GM21576 (cell line): ENCODE data around the gene UBAC2.
"Not testable (repeated sequence)": the region's sequence is repeated elsewhere in the genome, so short reads cannot be mapped to it uniquely, and the experiment has no call there.

Experiments used
- ATAC-seq: cut with Tn5 transposase; IDR thresholded peaks from one replicate; pipeline ENCODE4 v1.9.1; 2021; ENCODE audit warnings: mild to moderate bottlenecking, moderate library complexity; ENCODE audit not compliant: unreplicated experiment

The UBAC2 gene

GRCh38 chr13:99405966-99406365, 205.3 kb downstream of the UBAC2 start:
- ATAC-seq = no peak

- ATAC-seq = no peak
Observed at GRCh38 chr13:99406799-99407201, 206.1 kb downstream of the UBAC2 start.

DNA sequence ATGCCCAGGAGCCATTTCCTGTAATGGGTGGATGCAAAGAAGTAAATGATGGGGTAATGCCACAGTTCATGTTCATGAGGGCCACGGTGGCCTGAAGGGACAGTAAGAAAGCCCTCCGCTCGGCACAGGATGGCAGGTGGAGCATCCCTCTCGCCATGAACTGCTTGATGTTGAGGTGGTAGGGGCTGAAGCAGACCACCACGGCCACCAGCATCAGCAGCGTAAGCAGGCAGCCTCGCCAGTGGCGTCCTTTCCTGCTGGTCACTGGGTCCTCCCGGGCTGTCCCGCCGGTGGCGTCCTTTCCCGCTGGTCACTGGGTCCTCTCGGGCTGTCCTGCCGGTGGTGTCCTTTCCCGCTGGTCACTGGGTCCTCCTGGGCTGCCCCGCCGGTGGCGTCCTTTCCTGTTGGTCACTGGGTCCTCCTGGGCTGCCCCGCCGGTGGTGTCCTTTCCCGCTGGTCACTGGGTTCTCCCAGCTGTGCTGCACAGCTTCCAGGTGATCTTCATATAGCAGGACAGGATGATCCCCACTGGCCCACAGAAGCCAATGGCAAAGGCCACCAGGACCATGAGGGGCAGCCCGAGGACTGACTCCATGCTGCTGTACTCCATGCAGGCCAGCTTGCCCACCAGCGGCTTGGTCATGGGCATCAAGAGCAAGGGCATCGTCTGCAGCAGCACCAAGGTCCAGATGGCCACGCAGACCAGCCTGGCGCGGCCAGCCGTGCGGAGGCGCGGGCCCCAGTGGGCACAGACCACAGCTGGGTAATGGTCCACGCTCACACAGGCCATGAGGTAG, 207.4 kb downstream of the UBAC2 start:
- ATAC-seq = no peak

GRCh38 chr13:99408703-99409000, 208.0 kb downstream of the UBAC2 start:
- no peak for ATAC-seq

DNA sequence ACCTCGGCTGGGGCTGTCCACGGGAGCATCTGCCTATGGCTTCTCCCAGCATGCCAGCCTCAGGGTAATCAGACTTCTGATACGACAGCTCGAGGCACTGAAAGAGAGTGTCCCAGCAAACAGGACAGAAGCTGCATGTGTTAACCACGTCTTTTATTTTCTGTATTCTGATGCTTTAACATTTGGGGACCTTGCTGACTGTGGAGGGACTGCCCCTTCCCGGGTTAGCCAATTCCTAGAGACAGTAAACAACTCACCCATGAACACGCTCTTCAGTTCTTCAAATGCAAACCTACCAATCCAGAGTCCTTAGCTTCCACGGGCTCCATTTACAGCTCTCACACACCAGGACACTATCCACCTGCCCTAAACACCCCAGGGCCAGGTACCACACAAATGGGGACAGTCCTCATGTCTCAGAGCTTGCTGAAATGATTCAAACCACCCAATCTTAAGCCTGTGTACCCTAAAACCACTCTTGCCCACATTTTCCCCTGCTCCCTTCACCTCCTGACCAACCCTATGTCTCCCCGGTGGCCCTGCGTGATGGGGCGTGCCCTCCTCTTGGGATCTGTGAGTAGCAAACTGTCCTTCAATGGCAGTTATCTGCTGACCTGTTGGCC, 208.9 kb downstream of the UBAC2 start:
- not testable (repeated sequence) for ATAC-seq

DNA sequence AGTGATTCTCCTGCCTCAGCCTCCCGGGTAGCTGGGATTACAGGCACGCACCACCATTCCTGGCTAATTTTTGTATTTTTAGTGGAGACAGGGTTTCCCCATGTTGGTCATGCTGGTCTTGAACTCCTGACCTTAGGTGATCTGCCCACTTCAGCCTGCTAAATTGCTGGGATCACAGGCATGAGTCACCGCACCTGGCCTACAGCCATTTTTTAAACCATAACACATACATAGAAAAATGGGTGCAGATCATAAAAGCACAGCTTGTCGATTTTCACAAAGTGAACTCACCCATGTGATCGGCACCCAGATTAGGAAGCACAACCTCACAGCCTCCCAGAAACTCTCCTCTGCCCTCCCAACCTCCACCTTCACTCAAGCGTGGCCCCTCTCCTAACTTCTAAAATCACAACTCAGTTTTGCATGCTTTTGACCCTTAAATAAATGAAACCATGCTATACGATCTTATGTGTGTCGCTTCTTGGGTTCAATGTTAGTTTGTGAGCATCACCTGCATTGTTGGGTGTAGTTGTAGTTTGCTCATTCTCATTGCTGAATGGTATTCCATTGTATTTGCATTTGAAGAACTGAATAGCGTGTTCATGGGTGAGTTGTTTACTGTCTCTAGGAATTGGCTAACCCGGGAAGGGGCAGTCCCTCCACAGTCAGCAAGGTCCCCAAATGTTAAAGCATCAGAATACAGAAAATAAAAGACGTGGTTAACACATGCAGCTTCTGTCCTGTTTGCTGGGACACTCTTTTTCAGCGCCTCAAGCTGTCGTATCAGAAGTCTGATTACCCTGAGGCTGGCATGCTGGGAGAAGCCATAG, 210.2 kb downstream of the UBAC2 start:
- ATAC-seq = not testable (repeated sequence)

DNA sequence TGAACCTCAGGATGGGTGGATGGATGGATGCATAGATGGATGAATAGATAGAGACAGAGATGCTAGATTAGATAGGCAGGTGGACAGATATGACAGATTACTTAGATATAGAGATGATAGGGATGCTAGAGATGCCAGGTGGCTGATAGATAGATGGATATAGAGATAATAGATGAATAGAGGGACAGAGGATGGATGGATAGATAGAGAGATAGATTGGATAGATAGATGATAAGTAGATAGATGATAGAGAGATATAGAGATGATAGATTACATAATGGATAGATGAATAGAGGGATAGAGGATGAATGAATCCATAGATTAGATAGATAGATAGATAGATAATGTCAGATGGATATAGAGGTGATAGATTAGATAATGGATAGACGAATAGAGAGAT, 212.2 kb downstream of the UBAC2 start:
- ATAC-seq = no peak

- ATAC-seq = no peak
Observed at GRCh38 chr13:99414048-99414995, 213.7 kb downstream of the UBAC2 start.

GRCh38 chr13:99415014-99415650, 214.5 kb downstream of the UBAC2 start:
- no peak for ATAC-seq

DNA sequence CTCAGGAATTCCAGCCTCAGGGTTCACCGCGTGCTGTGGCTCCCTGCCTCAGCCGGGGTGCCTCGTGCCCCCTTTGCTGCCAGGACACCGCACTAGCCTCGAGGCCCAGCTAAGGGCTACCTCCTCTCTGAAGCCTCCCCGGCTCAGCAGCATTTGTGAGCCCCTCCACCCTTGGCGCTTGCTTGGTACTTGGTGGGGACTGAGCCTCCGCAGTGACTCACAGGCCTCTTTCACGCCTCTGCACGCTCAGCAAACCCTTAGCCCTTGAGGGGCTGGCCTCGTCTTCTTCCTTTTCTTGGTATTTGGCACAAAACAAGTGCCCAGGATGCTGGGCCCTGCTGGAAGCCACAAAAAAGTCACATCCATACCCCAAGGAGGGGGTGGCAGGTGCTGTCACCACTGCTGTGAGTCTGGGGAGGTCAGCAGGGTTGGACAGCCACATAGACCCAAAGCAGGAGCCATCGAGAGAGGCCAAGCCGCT, 215.2 kb downstream of the UBAC2 start:
- no peak for ATAC-seq

GRCh38 chr13:99416411-99417121, 215.9 kb downstream of the UBAC2 start:
- ATAC-seq = no peak

DNA sequence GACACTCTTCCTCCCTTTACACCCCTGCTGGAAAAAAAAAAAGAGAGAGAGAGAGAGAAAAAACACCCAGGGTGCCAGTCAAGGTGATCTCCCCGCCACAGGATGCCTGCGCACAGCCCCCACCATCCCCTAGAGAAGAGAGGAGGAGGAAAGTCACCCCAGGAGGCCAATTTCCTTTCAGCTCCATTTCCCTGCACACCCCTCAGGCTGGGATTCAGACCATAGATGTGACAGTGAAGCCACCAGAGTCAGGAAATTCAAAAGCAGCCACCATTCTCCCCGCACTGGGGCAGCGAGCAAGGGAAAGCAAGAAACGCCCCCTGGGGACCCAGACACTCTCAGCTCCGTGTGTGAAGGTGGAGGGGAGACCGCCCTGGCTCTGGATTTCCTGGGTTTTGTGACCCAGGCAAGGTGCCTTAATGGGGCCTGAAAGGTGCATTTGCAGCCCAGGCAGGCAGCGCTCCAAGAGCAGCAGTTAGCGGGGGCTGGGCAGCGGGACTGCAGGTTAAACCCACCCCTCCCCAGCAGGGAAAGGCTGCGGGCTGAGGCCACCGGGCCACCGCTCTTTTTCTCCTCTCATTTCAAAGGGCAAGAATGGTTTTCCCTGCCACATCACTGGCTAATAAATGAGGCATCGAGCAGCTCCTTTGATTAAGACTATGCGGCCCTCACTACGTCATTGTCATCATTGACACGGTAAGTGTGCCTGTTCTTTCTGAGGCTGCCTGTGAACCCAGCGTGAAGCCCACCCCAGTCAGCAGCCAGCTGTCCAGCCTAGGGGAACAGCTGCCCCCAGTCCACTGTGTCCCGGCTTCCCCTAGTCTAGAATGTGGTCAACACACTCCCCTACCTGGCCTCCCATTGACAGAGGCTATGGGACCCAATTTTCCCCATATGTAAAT, 216.8 kb downstream of the UBAC2 start:
- no peak for ATAC-seq

- ATAC-seq = no peak
Observed at GRCh38 chr13:99418103-99418842, 217.6 kb downstream of the UBAC2 start.

DNA sequence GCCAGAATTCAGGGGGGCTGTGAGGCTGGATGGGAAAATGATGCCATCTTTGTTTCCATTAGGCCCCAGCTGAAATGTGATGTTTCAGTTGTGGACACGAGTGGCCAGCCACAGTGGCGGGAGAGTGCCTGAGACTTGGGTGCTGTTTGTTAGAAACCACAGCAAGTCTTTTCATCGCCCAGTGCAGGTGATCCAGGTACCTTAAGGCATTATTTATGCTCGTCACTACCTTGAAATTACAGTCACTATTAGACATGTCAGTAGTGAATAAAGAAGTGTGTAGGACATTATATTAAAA, 218.1 kb downstream of the UBAC2 start:
- no peak for ATAC-seq

DNA sequence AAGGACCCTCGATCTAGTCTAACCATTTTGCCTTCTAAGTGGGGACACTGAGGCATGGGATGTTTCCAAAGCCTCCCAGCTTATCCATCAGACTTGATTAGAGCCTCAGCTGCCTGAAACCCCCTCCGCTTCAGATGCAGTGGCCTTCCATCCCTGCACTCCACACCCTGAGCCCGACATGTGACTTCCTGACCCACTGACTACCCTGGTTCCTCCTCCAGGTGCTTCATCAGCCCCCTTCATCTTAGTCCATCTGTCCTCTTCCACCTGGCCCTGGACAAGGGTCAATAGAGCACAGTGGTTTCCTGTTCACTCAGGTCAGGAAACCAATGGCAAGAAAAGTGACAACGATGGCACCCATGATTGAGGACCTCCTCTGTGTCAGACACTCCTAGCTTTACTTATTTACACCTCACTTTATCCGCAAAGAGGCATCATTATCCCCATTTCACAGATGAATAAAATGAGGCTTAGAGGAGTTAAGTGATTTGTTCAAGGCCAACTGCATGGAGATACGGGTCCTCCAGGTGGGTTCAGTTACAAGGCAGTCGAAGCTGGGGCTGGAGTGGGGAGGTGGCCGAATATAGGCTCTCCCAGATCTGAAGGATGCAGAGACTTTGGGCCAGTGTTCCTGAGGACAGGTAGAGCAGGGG, 219.1 kb downstream of the UBAC2 start:
- no peak for ATAC-seq

DNA sequence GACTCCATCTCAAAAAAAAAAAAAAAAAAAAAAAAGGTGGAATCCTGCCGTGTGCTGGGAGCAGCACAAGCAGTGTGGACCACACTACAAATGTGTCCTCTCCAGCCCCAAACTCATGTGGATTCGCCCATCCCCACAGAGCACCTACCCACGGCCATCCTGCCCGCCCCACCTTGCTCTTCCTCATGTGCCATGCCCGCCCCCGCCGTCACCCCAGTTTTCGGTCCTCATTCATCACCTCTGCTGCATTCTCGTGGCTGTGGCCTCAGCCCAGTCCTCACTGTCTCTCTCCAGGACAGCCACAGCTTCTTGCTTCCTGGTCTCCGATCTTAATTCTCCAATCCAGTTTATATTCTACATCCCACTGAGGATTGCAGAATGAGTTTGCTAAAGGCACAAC, 220.6 kb downstream of the UBAC2 start:
- no peak for ATAC-seq

GRCh38 chr13:99421758-99422585, 221.3 kb downstream of the UBAC2 start:
- no peak for ATAC-seq
